OCI-M1 (cell line): ENCODE measurements around the gene ZNF511.
"Not testable (repeated sequence)": the region's sequence is repeated elsewhere in the genome, so short reads cannot be mapped to it uniquely, and the experiment has no call there.

Source experiments
- DNase-seq: peaks from one replicate; lab custom pipeline; 2025; lab: John Stamatoyannopoulos, UW

Gene ZNF511

DNA sequence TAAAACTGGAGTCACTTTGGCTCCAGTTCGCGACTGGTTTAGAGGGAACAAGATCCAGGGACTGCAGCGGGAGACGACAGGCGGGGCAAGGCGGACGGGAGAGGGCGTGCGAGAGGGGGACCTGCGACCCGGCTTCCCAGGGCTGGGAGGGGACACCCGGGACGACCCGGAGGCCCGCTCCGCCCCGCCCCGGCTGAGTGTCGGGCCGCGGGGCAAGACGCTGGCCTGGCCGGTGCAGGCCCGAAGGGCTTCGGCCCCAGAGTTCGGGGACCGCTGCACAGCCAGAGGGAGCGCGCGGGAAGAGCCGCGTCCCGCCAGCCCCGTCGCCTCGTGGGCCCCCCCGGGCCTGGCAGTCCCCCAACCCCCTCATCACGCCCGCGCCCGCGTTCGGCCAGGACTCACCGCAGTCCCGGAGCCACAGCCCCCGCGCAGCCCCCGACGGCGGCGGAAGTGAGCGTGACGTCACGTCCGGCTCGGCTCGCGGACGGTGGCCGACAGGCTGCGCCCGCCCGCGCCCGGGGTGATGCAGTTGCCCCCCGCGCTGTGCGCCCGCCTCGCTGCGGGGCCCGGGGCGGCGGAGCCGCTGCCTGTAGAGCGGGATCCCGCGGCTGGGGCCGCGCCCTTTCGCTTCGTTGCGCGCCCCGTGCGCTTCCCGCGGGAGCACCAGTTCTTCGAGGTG, at the start of gene ZNF511, which contains the start of gene TUBGCP2:
Gene ZNF511 (plus strand): TSS at position 494 of the 679 bp plus-strand sequence. CDS start 30 bp downstream, at position 524.
Gene TUBGCP2 (minus strand): TSS at position 452 of the 679 bp plus-strand sequence. CDS start 5,931 bp downstream, outside the sequence.
- peak; percentile 94 for DNase-seq

- no peak for DNase-seq
Observed at GRCh38 chr10:133259602-133259989, 49.1 kb upstream of the ZNF511 start.

GRCh38 chr10:133260895-133261725, 47.6 kb upstream of the ZNF511 start:
- DNase-seq: peak; percentile 78

GRCh38 chr10:133261726-133262325, 46.9 kb upstream of the ZNF511 start:
- peak; percentile 88 for DNase-seq

DNA sequence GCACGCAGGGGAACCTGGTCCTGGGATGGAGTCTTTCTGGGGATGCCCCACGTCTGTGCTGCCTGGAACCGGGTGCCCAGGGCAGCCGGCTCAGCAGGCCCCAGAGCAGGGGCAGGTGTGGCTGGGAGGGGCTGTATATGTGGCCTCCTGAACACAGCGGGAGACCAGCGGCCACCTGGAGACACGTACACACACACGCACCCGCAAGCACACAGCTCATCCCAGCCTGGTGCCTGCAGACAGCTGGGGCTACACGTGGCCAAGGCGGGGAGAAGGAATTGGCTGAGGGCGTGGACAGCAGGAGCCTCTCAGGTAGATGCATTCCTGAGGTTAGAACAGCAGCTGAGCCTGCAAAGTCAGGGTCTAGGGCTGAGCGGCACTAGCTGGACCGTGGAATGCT, 46.0 kb upstream of the ZNF511 start:
- DNase-seq: no peak

- DNase-seq: no peak
Observed at GRCh38 chr10:133263674-133264073, 45.0 kb upstream of the ZNF511 start.

DNA sequence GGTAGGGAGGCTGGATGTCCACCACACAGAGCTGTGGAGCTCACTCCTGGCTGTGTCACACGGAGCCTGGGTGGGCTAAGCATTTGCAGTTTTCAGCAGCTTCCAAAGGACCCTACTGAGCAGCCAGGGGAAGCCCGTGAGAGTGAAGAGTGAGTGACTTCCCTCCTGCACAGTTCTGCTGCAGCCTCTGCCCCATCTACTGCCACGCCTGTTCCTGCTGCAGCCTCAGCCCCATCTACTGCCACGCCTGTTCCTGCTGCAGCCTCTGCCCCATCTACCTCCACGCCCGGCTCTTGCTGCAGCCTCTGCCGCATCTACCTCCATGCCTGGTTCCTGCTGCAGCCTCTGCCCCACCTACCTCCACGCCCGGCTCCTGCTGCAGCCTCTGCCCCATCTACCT, 44.3 kb upstream of the ZNF511 start:
- DNase-seq: no peak

GRCh38 chr10:133265052-133265451, 43.7 kb upstream of the ZNF511 start:
- DNase-seq: not testable (repeated sequence)

DNA sequence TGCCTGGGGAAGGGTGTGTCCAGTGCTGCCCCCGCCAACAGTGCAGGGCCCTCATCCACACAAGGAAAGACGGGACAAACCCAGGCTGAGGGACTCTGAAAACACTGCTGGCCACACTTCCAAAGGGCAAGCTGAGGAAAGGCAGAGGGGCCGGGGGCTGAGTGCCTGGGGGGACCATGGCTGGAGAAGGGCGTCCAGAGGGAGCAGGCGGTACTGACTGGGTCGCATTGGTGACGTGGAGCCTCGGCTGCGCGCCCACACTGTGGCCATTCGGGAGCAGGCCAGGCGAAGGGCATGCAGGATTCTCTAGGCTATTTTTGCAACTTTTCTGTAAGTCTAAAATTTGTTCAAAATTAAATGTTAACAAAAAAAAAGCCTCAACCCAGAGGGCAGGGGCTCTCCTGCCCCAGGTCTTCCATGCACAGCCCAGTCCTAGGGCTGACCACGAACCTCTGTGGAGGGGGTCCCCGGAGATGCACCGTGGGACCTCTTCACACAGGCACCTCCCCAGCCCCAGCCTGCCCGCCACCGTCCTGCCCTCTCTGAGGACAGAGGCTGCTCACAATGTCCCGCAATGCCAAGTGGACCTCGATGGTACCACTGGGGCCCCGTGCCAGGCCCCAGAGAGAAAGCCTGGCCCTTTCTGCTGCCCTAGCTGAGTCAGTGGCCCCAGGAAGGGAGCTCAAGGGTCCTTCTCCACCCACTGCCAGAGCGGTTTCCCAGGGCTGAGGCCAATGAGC, 42.5 kb upstream of the ZNF511 start:
- DNase-seq: no peak

DNA sequence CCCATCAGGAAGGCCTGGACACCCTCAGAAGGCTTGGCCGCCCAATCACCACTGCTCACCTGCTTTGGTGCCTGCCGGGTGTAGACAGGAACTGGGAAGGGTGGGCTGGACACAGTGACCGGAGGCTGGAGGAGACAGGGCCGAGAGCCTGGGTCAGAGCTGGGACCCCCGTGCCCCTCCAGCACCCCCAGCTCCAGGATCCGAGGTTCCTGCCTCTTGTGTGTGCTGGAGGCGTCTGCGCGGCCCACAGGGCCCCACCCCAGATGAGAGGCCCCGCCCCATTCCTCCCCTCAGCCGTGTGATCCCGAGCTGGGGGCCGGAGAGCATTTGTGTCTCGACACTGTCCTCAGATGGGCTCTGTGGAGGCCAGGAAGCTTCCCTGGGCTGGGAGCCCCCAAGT, 41.4 kb upstream of the ZNF511 start:
- no peak for DNase-seq

DNA sequence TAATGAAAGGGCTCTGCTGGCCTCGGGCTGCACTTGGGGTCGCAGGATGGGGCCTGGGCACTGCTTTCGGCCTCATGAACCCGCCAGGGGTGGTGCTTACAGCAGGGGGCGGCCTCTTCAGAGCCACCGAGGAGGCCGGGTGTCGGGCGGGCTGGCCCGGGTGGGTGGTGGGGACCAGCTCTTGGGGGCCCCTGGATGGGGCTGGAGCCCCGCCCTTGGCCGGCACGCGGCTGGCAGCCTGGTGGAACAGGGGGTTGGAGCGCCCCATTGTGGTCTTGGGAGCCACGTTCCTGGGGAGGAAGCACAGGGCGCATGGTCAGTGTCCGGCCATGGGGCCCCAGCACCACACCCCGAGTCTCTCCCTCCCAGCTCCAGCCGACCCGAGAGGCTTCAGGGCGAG, 40.9 kb upstream of the ZNF511 start:
- DNase-seq: no peak

DNA sequence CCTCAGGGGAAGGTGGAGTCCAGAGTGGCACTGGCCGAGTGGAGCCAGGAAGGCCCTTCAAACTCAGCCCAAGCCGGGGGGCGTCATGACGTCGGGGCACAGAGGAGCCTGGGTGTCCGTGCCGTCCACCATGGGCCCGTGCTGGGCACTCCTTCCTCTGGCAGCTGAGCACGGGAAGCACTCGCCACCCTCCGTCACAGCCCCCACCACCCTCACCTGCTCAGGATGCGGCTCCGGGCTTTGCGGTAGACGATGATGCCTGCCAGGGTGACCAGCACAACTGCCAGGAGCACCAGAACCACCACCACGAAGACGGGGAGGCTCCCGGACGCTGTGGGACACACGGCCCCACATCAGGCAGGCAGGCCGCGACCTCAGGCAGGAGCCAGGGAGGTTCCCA, 40.2 kb upstream of the ZNF511 start:
- no peak for DNase-seq

DNA sequence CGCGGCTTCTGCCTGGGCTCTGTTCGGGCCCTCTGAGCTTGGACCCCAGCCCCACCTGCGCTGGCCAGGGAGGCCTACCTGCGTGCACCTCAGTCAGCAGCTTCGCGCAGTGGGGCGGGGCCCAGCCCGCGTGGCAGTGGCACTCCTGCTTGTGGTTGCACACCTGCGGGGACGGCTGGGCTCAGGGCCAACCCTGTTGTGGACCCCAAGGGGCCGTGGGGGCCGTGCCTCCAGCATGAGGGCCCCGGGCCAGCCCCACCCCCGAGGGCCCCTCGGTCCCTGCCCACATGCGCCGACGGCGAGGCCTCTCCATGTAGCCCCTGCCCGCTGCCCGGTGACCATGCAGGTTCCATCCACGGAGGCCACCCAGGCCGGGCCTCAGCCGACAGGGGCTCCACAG, 39.3 kb upstream of the ZNF511 start:
- no peak for DNase-seq

DNA sequence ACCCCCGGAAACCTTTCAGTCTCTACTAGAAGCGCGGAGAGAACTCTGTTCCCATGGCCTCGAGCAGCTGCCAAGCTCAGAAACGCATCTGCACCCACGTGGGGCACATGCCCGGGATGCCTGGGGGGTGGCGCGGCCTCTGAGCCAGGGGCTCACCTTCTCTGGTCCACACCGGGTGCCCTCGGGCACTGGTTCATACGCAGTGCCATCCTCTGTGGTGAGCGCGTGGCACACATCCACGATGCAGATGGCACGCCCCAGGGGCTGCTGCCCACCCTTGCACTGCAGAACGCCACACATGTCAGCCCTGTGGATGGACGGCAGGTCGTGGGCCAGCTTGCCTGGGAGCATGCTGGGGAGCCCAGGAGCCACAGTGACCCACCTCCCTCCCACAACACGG, 38.5 kb upstream of the ZNF511 start:
- no peak for DNase-seq

GRCh38 chr10:133270773-133271297, 37.9 kb upstream of the ZNF511 start:
- DNase-seq: no peak

DNA sequence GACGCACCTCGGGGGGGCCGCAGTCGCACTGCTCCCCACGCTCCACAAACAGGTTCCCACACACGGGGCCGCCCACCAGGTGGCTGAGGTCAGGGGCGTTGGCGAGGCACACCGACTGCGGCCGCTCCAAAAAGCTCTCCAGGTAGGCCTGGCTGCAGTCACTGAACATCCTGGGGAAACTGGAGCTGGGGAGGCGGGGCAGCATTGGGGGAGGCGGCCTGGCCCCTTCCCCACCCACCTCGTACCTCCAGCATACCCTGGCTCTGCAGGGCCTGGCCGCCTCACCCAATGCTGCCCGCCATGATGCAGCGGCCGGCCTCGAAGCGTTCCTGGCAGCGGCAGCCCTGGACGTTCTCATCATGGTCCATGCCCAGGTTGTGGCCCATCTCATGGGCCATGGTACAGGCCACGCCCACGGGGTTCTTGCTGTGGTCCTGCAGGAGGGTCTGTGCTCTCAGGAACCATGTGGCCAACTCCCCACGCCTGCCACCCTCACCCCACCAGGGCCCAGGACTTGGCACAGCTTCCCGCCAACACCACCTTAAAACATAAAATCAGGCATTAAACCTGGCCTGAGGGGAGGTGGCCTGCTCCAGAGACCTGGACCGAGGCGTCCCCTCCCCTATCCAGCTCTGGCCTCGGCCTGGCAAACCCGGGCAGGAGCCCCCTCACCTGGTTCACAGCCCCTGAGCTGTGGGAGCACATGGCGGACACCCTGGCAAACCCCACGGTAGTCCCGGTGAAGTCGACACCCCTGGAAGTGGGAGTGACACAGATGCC, 37.0 kb upstream of the ZNF511 start:
- DNase-seq: no peak

GRCh38 chr10:133272301-133272963, 36.3 kb upstream of the ZNF511 start:
- no peak for DNase-seq

DNA sequence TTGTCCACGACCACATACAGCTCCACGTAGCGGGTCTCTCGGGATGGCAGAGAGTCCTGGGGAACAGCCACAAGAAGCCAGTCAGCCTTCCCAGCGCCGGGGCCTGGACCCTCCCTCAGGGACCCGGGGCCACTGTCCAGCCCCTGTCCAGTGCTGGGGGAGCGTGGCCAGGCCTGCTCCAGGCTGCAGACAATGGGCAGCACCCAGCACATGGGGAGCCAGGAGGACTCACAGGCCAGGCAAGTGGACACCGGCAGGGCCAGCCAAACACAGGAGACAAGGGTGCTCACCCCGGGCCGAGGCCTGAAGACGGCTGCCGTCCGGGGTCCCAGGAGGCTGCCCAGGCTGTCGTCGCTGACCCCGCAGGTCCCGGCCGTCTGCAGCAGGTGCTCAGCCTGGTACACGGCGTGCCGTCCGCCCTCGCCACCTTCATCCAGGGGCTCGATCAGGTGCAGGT, 35.7 kb upstream of the ZNF511 start:
- no peak for DNase-seq

GRCh38 chr10:133273534-133274143, 35.1 kb upstream of the ZNF511 start:
- no peak for DNase-seq
